Measurements from ENCODE around the gene TRERF1.

DNA sequence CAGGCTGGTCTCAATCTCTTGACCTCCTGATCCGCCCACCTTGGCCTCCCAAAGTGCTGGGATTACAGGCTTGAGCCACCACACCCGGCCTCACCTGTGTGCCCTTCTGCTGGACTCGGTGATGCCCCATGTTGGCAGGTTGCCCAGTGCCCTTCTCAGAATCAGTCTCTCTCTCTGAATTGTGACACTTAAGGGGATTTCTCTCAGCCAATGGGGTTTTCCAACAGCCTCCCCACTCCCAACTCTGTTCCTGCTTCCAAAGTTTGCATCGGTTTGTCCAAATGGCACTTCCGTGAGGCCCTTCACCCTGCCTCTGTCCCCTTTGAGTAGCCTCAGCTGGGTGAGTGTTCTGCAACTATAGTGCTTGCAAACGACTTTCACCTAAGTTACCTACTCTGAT, 230.9 kb downstream of the TRERF1 start:
- TF ChIP-seq, protein P1, sequence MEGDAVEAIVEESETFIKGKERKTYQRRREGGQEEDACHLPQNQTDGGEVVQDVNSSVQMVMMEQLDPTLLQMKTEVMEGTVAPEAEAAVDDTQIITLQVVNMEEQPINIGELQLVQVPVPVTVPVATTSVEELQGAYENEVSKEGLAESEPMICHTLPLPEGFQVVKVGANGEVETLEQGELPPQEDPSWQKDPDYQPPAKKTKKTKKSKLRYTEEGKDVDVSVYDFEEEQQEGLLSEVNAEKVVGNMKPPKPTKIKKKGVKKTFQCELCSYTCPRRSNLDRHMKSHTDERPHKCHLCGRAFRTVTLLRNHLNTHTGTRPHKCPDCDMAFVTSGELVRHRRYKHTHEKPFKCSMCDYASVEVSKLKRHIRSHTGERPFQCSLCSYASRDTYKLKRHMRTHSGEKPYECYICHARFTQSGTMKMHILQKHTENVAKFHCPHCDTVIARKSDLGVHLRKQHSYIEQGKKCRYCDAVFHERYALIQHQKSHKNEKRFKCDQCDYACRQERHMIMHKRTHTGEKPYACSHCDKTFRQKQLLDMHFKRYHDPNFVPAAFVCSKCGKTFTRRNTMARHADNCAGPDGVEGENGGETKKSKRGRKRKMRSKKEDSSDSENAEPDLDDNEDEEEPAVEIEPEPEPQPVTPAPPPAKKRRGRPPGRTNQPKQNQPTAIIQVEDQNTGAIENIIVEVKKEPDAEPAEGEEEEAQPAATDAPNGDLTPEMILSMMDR (IDR thresholded peaks at IDR 0.05) = no peak
- no peak for TF ChIP-seq POLR2A (IDR thresholded peaks at IDR 0.05)
